HL-60 (cell line): ENCODE data around the gene EFCAB13.

ENCODE experiments used
- POLR2AphosphoS5 ChIP-seq: IDR thresholded peaks from 2 replicates; pipeline ENCODE4 v1.6.1; 2012; ENCODE audit warnings: low read depth
- TF ChIP-seq, protein P1 (sequence below): IDR thresholded peaks from one replicate; pipeline ENCODE4 v1.5.1; 2011; ENCODE audit warnings: low read length, control low read depth, inconsistent platforms; ENCODE audit not compliant: insufficient read depth
- TF ChIP-seq, protein P2 (sequence below): IDR thresholded peaks from 2 replicates; pipeline ENCODE4 v1.6.1; 2012; ENCODE audit warnings: low read depth; ENCODE audit not compliant: insufficient replicate concordance

DNA sequence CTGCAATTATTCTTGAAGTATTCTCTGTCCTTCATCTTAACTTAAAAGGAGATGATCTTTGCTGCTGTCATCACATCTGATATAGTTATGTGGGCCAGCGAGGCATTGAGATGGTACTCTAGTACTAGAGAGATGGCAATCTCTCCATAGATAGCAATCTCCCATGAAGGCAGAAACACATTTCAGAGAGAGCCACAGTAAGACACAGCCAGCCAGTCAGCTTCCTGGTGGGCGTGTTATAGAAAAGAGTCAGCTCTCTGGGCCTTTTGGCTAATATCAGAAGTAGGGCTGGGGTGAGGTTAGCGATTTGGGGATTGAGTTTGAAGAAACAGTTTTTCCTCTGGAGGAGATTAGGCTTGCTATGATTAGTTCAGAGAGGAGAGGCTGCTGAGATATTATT is 22.6 kb upstream of the EFCAB13 start:
- TF ChIP-seq POLR2AphosphoS5: no peak
- TF ChIP-seq, protein P1, sequence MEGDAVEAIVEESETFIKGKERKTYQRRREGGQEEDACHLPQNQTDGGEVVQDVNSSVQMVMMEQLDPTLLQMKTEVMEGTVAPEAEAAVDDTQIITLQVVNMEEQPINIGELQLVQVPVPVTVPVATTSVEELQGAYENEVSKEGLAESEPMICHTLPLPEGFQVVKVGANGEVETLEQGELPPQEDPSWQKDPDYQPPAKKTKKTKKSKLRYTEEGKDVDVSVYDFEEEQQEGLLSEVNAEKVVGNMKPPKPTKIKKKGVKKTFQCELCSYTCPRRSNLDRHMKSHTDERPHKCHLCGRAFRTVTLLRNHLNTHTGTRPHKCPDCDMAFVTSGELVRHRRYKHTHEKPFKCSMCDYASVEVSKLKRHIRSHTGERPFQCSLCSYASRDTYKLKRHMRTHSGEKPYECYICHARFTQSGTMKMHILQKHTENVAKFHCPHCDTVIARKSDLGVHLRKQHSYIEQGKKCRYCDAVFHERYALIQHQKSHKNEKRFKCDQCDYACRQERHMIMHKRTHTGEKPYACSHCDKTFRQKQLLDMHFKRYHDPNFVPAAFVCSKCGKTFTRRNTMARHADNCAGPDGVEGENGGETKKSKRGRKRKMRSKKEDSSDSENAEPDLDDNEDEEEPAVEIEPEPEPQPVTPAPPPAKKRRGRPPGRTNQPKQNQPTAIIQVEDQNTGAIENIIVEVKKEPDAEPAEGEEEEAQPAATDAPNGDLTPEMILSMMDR: no peak
- TF ChIP-seq, protein P2, sequence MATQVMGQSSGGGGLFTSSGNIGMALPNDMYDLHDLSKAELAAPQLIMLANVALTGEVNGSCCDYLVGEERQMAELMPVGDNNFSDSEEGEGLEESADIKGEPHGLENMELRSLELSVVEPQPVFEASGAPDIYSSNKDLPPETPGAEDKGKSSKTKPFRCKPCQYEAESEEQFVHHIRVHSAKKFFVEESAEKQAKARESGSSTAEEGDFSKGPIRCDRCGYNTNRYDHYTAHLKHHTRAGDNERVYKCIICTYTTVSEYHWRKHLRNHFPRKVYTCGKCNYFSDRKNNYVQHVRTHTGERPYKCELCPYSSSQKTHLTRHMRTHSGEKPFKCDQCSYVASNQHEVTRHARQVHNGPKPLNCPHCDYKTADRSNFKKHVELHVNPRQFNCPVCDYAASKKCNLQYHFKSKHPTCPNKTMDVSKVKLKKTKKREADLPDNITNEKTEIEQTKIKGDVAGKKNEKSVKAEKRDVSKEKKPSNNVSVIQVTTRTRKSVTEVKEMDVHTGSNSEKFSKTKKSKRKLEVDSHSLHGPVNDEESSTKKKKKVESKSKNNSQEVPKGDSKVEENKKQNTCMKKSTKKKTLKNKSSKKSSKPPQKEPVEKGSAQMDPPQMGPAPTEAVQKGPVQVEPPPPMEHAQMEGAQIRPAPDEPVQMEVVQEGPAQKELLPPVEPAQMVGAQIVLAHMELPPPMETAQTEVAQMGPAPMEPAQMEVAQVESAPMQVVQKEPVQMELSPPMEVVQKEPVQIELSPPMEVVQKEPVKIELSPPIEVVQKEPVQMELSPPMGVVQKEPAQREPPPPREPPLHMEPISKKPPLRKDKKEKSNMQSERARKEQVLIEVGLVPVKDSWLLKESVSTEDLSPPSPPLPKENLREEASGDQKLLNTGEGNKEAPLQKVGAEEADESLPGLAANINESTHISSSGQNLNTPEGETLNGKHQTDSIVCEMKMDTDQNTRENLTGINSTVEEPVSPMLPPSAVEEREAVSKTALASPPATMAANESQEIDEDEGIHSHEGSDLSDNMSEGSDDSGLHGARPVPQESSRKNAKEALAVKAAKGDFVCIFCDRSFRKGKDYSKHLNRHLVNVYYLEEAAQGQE: no peak
